Measurements from ENCODE around the gene GRID2.

Gene GRID2

DNA sequence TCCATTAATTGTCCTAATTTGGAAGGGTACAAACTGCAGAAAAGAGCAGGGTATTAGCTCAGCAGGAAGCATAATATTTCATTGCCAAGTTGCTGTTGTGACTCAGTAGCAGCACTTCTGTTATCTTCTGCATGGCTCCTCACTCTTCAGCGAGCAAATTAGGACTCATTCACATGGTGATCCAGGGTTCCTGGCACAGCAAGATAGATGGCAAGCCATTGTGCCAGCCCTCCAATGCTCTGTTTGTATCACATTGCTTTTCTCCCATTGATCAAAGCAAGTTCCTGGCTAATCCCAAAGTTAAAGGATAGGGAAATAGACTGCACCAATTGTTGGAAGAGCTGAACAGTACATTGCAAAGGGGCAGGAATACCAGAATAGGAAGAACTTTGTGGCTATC is 1142.3 kb downstream of the GRID2 start:
- DNase-seq, result no peak

DNA sequence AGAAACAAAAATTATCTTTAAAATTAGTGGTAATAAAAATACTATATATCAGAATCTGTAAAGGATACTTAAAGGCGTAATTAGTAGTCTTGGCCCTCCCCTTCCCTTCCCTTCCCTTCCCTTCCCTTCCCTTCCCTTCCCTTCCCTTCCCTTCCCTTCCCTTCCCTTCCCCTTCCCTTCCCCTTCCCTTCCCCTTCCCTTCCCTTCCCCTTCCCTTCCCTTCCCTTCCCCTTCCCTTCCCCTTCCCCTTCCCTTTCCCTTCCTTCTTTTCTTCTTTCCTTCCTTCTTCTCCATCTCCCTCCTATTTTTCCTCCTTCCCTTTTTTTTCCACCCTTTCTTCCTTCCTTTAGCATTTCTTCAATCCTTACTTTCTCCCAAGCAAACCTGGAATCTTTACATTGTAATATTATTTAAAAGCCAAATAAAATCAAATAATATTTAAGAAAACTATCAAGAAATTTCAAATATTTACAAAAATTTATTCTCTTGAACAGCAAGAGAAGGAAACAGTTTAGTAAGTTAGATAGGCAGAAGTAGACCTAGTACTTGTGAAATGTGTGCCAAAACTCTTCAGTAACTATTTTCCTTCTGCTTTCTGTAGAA is 1145.0 kb downstream of the GRID2 start:
- DNase-seq, result no peak

DNA sequence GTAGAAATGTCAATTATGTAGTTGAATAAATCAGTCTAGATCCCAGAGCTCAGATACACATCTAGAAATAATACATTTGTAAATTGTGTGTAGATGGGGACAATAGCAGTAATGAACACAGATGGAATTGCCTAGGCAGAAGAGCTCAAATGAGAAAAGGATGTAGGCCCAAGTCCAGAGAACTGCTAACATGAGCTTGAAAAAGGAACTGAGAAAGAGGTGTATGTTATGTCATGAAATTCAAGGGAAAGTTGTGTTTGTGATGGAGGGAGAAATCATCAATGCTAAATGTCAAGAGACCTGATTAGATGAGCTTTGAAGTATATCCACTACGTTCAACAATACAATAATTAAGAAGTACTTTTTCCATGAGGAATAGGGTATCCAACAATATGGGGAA is 1148.2 kb downstream of the GRID2 start:
- no peak for DNase-seq

DNA sequence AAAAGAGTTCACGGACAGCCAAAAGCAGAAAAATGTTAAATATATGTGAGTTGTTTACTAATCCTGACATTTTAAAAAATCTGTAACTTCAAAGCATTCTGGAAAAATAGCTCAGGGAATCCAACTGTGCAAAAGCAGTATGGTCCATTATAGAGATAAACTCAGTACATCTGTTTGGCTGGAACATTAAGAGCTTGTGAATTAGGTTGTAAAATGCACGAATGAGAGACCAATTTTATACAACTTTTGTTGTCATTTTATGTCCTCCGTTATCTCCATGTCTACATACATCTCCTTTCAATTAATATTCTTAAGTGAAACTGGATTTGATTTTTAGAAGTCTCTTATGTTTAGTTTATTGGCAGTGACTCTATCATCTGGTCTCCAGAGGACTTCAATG is 1157.8 kb downstream of the GRID2 start:
- no peak for DNase-seq

DNA sequence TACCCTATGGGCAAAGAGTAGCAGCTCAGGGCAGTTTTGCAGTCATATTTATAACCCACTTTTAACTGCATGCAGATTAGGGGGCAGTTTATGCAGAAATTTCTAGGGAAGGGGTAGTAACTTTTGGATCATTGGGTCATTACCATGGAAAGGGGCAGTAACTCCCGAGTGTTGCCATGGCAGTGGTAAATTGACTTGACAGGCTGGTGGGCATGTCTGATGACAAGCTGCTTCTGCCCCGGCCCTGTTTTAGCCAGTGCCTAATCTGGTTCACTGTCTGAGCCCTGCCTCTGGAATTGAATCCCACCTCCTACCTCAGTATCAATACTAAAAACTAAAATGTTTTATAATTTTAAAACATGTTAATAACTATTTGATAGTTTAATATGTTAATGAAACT is 1162.7 kb downstream of the GRID2 start:
- no peak for DNase-seq

DNA sequence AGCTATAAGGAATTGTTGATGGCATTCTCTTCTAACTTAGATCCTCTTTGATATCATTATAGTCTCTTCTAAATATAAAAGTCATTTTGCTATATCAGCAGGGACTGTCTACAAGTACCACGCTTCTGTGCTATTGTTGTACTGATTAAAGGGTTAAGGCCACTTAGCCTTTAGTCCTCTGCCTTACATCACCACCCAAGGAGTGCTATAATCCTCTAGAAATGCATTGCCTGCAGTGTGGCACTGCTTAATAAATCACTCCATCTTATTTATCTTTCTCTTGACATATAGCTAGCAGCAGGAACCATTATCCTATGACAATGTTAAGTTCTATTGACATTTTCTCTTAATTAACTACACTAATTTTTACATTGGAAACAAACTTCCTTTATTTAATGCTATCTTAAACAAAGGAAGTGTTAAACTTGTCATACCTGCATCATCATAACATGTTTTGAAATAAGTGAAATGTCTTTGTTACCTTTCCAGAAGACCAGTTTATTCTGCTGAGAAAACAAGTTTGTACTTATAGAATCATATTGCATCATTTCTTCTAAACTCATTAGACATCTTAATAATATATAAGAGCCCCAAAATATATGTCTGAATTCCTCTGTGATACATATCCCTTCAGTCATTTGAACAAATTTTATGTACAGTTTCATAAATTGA is 1163.9 kb downstream of the GRID2 start:
- no peak for DNase-seq

DNA sequence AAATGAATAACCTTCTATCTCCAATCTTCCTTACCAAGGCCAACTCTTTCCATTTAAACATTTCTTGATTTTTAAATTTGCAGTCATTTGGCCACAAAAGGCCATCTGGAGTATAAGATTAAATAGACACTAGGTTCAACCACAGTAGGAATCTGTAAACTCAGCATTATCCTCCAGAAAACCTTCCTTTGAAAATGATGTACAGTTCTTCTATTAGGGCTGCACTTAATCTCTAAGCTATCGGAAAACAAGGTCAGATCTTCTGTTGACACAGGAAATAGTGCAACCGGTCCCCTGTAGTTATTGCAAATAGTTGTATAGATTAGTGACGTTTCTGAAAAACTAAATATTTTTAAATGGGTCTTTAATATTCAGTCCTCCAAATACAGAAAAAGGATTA is 1165.8 kb downstream of the GRID2 start:
- no peak for DNase-seq

DNA sequence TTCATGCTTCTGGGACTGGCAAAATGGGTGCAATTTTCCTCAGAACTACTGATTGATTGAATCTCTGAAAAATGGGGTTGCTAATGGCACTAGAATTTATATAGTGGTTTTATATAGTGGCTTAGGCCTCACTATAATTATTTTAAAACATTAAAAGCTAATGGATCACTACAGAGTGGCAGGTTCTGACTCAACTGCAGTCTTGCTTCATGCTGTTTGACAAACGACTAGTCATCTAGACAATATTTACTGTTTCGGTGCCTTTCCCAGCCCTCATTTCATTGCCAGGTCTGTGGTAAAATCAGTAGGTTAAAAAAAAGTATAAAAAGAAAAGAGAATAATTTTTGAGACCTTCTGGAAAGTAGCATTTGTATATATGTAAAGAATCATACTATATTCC is 1172.0 kb downstream of the GRID2 start:
- no peak for DNase-seq

DNA sequence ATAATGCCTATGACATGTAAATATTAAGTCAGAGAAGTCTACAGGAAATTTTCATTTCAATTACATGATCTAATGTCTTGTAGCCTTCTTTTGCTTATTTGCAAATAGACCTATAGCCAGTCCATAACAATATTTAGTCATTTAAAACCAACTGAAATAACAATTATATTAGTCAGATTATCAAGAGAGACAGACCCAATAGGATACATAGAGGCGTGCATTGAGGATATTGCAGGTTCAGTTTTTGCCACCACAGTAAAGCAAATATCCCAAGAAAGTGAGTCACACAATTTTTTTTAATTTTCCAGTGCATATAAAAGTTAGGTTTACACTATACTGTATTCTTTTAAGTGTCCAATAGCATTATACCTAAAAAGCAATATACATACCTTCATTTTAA is 1175.0 kb downstream of the GRID2 start:
- no peak for DNase-seq

DNA sequence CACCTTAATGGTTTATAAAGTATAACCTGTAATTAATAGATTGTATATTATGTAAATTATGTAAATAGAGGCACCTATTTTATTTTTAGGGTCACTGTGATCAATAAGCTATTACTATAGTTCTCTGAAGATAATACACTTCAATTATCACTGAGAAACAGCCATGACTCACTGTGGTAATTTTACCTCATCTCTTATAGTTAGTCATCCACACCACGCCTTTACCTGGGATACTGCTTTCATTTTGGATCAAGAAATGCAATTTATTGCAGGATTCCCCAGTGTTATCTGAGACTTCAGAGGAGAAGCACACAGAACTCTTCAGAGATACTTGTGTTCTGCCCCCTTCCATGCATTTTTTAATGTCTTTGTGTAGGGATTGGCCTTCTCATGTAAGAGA is 1176.7 kb downstream of the GRID2 start:
- no peak for DNase-seq

DNA sequence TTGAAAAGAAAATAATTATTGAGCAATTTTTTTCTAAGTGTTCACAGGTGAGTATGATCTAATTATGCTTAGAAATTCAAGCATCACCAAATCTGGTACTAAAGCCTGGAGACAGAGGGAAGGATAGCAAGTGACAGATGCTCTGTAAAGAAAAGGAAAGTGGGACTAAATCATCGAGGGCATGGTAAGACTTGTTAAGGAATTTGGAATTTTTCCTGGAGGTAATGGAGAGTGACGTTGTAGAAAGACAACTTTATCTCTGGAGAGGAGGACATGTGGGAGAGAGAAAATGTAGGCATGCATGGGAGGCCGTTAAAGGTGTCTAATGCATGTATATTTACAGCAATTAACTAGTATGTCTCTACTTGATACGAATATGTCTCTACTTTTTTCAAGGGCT is 1191.6 kb downstream of the GRID2 start:
- no peak for DNase-seq

DNA sequence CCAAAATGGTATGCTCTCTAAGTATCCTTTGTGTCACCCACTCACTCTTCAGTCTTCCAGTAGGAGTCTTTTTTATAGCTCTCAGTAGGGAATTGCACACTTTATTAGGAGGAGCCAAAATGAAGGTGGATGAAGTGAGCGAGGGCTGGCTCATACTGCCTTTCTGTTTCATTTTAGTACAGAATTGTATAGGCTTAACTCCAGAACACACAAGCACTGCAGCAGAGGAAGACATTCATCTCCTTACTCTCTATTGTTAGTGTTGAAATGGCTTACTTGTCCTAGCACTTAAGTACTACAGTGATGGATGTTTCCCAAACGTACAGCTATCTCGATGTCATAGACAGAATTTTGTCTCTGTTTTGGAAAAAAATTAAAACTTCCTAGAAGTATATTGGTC is 1197.5 kb downstream of the GRID2 start:
- DNase-seq, result no peak

DNA sequence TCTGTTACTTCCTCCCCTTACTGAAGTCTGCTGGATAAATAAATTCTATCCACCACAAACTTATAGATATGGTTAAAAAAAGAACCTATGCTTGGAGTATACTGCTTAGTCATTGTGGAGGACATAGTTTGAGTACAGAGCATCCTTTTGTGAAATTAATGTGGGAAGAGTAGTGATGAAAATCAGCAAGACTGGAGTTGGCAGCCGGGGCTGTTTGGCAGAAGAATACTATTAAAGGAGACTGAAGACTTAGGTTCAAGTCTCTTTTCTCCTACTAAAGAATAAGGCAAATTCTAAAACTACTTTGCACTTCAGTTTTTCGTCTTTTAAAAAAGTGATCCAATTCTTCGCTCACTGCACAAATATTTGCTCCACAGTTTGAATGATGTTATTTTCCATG is 1198.2 kb downstream of the GRID2 start:
- DNase-seq, result no peak

DNA sequence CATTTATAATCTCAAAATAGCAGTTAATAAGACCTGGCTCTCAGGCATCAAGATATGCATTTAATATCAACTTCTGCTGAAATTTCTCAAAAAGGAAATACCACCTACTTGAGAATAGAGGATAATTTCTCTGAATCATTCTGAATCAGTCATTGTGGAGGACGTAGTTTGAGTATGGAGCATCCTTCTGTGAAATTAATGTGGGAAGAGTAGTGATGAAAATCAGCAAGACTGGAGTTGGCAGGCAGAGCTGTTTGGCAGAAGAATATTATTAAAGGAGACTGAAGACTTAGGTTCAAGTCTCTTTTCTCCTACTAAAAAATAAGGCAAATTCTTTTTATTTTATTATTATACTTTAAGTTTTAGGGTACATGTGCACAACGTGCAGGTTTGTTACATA is 1199.2 kb downstream of the GRID2 start:
- DNase-seq, result no peak

DNA sequence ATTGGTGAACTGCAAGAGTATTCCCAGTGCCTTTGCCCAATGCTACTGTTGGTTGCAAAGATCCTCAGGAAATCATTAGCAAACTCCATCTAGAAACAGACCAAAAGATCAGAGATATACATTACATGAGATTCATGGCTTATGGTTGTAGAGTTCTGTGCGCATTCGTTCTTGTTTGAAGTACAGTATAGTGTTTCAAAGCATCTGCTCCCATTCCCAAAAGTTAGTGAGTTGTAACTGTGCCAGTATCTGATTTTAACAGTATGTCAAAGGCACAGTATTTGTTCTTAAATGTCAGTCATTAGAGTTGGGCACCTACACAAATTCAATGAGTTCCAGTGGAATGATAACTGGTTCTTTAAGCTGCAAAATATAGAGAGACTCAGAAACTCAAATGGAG is 1210.1 kb downstream of the GRID2 start:
- DNase-seq, result no peak

DNA sequence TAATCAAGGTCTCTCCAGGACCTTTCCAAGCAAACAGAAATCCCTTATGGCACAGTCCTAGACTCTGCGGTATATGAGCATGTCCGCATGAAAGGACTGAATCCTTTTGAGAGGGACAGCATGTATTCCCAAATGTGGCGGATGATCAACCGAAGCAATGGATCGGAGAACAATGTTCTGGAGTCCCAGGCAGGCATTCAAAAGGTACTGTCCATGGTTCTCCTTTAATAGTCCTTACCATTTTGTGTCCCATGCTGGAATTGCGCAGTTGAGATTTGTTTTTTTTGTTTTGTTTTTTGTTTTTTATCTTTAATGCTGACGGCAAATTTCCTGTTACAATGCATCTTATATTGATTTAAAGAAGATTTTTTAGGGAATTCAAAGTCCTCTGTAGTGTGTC is 1211.4 kb downstream of the GRID2 start:
- DNase-seq, result no peak

DNA sequence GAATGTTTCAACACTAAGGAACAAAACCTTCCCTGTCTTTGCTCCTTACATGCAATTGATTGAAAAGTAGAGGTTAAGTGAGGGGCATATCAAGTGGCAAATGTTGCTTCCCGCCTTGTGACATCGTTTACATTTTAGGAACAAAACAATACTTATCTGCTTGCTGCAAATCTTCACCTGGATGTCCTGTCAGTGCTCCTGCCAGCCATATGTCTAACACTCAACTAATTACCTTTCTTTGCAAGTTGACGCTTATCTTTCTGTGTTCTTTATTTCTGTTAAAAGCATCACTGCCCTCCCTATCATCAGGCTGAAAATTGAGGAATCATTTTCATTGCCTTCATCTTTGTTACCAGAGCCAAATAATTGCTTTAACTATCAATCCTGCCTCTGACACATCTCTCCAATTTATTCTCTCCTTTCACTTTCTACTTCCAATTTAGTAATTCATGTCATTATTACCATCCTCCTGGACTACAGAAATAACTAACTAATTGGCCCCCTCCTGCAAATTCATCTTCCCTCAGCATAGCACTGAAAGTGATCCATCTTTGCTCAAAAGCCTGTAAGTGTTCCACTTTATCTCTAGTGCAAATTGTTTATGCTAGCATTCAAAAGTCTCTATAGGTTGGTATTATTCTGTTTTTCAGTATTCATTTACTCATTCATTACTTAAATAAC is 1226.1 kb downstream of the GRID2 start:
- DNase-seq, result no peak

DNA sequence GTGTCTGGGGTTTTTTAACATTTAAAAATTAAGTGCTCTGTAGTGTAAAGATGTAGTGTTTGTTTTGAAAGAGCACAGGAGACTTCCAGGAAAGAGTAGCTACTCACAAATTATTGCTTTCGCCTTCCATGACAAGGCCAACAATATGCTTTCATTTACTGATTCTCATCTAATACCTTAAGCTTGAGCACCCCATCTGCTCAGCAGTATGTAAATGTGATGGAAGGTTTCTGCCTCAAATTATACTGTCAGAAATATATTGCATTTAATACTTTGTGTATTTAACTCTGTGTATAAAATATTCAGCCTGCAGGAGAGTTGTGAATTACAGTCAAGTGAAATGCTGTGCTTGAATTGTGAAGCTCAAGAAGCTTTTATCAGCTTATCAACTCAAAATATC is 1228.5 kb downstream of the GRID2 start:
- DNase-seq, result no peak

DNA sequence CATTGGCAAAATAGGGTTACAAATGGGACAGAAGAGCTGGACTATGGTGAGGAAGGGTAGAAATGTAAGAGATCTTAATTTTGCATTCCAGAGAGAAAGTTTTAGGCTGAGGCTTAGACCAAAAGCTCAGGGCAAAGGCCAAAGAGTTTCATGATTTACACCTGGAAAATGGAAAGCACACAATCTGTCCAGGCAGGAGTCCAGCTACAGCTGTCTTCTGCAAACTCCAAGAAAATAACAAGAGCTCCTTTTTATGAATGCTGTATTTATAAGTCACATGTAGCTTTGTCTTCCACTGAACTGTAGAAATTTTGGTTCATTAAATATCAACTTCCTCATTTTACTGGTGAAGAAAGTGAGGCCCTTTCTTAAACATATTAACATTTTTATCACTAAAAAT is 1236.8 kb downstream of the GRID2 start:
- DNase-seq, result no peak

DNA sequence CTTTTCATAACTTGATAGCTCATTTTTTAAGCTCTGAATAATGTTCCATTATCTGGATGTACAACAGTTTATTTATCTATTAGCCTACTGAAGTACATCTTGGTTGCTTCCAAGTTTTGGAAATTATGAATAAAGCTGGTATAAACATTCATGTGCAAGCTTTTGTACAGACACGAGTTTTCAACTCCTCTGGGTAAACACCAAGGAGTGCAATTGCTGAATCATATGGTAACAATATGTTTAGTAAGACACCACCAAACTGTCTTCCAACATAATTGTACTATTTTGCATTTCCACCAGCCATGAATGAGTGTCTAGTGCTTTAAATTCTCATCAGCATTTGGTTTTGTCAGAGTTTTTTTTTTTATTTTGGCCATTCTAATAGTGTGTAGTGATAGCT is 1258.1 kb downstream of the GRID2 start:
- no peak for DNase-seq

DNA sequence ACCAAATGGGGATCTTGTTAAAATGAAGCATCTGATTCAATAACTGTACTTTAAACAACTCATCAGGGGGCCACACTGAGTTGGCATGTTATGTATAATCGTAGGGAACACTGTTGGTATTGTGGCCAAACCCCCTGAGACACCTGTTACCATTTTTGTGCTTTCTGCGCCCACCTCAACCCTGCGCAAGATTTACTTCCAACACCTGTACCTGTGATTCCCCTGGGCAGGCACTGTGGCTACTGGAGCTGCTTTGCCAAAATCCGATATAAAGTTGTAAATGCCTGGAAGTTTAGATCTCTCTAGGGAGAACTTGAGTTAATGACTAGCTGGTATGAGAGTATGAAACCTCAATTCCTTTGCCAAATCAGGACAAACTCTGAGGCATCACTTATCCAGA is 1265.0 kb downstream of the GRID2 start:
- no peak for DNase-seq

DNA sequence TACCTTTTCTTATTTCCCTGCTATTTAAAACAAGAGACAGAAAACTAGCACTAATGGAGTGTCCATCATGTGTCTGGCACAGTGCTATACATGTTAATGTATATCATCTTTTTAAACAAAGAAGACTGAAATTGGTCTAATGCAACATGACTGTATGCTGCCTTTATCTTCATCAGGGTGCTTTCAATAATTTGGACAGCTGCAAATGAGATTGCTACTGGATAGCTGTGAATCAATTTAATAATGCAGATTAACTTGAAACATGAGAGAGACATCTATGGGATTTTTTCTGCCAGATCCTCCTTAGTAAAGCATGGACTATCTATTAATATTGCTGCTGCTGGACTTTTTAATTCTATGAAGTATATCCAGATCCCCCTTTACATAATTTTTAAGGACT is 1269.5 kb downstream of the GRID2 start:
- no peak for DNase-seq

DNA sequence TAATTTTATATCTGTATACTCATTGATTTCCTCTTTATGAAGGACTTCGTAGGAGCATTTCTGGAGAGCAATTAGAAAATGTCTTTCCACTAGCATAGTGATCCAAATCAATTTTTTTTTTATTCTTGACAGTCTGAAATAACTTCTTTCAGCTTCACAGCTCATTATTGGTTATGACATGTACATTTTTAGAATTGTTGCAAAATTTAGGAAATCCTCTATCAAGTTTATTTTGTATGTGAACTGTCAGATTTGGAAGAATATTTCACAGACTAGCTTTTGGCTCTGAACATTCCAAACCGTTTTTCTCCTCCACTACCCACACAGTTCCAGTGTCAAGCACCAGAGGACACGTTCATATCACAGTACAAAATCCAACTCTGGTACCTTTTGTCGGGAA is 1275.2 kb downstream of the GRID2 start:
- no peak for DNase-seq

DNA sequence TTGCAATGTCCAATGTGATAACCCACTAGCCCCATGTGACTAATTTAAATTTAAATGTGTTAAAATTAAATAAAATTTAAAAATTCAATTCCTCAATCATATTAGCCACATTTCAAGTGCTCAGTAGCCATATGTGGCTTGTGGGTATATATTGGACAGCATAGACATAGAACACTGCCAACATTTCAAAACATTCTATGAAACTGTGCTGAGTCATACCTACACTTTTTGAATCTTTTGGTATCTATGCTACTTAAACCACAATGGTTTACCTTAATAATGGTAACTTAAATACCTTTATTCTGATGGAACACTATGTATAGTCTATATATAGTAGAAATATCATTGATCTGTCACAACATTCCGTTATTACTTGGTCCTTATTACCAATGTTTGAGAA is 1301.4 kb downstream of the GRID2 start:
- no peak for DNase-seq

DNA sequence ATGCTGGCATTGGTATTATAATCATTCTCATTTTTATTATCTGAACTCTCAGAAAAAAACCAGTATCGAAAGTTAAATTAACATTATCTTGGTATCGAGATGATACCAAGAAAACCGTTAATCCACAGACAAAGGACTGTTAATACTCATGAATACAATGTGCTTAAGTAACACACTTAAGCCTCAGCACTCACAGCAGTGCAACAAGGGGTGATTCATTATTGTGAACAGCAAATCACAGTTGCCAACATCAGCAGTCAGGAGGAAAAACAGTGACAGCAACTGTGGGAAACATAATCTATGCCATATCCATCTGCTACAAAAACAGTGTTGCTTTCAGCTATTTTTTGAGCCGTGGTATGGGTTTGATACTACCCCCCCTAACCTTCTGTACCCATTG is 1313.8 kb downstream of the GRID2 start:
- DNase-seq, result no peak
